SHP77 treated with DMSO at 0.1 percent for 48 hours (cell line): ENCODE measurements around the gene TP73.

Experiments
- DNase-seq: peaks from one replicate; lab custom pipeline; 2025; lab: John Stamatoyannopoulos, UW

TP73 gene

GRCh38 chr1:3729594-3730542 lies 77.6 kb downstream of the TP73 start:
- DNase-seq, result no peak

- DNase-seq, result no peak
These were observed 78.4 kb downstream of the TP73 start for GRCh38 chr1:3730543-3731247.

GRCh38 chr1:3731583-3732433 lies 79.5 kb downstream of the TP73 start:
- DNase-seq, result no peak

- no peak for DNase-seq
These were observed 80.2 kb downstream of the TP73 start for GRCh38 chr1:3732434-3733093.

- DNase-seq, result no peak
These were observed 81.0 kb downstream of the TP73 start for GRCh38 chr1:3733094-3733882.

GRCh38 chr1:3733883-3734589 lies 81.7 kb downstream of the TP73 start:
- DNase-seq, result no peak

GRCh38 chr1:3734602-3735001 lies 82.3 kb downstream of the TP73 start:
- DNase-seq, result no peak

GRCh38 chr1:3735027-3735681 lies 82.8 kb downstream of the TP73 start:
- no peak for DNase-seq

- no peak for DNase-seq
These were observed 83.4 kb downstream of the TP73 start for GRCh38 chr1:3735688-3736087.

- DNase-seq, result no peak
These were observed 83.8 kb downstream of the TP73 start for GRCh38 chr1:3736131-3736561.

- DNase-seq, result no peak
These were observed 84.4 kb downstream of the TP73 start for GRCh38 chr1:3736708-3737107.

- no peak for DNase-seq
These were observed 86.6 kb downstream of the TP73 start for GRCh38 chr1:3738943-3739342.

- no peak for DNase-seq
These were observed 87.7 kb downstream of the TP73 start for GRCh38 chr1:3740042-3740441.

- no peak for DNase-seq
These were observed 88.4 kb downstream of the TP73 start for GRCh38 chr1:3740752-3741151.

- no peak for DNase-seq
These were observed 89.5 kb downstream of the TP73 start for GRCh38 chr1:3741566-3742438.

GRCh38 chr1:3742439-3743298 lies 90.4 kb downstream of the TP73 start:
- no peak for DNase-seq

- no peak for DNase-seq
These were observed 91.1 kb downstream of the TP73 start for GRCh38 chr1:3743421-3743820.

- no peak for DNase-seq
These were observed 91.5 kb downstream of the TP73 start for GRCh38 chr1:3743826-3744225.
